NOMO-1 (cell line): Measurements from ENCODE around the gene GARNL3.

Source experiments
- DNase-seq, 2 experiments: peaks; one replicate each; lab custom pipeline; 2025; ENCODE audit not compliant: unreplicated experiment in 2 of 2; lab: John Stamatoyannopoulos, UW

GARNL3 gene, protein sequence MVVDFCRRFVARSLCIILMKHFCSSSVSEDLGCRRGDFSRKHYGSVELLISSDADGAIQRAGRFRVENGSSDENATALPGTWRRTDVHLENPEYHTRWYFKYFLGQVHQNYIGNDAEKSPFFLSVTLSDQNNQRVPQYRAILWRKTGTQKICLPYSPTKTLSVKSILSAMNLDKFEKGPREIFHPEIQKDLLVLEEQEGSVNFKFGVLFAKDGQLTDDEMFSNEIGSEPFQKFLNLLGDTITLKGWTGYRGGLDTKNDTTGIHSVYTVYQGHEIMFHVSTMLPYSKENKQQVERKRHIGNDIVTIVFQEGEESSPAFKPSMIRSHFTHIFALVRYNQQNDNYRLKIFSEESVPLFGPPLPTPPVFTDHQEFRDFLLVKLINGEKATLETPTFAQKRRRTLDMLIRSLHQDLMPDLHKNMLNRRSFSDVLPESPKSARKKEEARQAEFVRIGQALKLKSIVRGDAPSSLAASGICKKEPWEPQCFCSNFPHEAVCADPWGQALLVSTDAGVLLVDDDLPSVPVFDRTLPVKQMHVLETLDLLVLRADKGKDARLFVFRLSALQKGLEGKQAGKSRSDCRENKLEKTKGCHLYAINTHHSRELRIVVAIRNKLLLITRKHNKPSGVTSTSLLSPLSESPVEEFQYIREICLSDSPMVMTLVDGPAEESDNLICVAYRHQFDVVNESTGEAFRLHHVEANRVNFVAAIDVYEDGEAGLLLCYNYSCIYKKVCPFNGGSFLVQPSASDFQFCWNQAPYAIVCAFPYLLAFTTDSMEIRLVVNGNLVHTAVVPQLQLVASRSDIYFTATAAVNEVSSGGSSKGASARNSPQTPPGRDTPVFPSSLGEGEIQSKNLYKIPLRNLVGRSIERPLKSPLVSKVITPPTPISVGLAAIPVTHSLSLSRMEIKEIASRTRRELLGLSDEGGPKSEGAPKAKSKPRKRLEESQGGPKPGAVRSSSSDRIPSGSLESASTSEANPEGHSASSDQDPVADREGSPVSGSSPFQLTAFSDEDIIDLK

DNA sequence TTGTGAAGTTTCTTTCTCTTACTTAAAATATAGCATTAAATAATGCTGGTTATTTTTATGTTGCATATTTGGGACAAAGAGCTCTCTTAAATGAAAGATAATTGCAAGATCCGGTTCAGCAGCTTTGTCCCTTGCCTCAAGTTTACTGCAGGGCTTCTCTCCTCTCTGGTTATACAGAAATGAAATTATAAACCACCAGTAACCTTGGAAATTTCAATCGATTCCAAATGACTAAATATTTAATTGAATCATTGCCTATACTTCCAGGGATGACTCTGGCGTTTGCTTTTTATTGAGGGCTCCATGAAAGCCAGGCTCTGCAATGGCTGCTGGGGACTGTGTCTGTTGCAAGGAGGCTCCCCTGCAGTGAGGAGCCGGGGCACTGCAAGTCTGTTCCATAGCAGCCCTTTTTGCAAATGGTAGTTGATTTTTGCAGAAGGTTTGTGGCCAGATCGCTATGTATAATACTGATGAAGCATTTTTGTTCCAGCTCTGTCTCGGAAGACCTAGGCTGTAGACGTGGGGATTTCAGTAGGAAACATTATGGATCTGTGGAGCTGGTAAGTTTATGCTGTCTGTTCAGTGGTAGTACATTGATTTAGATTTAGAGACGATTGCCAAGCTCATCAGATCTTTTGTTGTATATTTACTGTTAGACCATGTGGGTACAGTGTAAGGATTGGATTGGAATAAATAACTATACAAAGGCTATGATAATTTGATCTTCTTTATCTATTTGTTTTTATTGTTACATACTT, at the start of gene GARNL3:
GARNL3 (plus strand) TSS at position 313 of the 758 bp plus-strand sequence; CDS start at position 417, 104 bp downstream.
- DNase-seq: no peak

DNA sequence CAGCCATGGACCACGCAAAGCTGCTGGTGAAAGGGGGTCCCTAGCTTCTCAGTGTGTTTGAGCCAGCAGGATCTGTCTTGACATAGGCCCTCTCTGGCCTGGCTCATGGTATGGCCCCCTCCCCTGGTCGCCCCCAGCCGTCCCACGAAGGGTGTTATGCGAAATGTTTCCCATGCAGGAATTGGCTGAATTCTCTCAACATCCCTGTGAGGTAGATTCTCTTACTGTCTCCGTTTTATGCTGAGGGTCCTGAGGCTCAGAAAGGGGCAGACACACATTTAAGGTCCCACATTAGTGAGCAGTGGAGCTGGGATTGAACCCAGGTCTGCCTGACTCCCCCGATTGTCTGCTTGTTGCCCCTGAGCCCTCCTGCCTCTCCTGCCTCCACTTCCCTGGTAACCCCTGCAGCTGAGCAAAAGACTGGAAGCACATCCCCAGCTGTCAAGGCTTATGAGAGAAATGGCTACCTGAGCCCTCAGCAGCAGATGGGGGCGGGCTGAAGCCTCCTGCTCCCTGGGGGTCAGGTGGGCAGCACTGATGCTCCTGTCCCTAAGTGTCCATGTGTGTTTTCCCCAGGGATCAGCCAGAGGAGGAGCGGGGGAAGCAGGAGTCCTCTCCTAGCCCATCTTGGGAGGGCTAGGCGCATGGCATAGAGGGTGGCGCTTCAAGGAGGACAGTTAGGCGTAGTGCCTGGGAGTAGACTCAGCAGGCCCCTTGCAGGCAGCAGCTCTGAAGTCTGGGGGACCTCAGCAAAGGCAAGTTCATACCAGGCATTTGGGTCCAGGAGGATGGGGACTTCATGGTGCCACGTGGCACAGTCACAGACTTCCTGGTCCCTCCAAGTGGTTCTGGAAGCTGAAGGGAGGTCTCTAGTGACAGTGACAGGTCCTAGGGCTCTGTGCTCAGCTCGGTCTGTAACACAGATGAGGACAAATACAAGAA, 49.0 kb upstream of the GARNL3 start:
- DNase-seq: no peak

DNA sequence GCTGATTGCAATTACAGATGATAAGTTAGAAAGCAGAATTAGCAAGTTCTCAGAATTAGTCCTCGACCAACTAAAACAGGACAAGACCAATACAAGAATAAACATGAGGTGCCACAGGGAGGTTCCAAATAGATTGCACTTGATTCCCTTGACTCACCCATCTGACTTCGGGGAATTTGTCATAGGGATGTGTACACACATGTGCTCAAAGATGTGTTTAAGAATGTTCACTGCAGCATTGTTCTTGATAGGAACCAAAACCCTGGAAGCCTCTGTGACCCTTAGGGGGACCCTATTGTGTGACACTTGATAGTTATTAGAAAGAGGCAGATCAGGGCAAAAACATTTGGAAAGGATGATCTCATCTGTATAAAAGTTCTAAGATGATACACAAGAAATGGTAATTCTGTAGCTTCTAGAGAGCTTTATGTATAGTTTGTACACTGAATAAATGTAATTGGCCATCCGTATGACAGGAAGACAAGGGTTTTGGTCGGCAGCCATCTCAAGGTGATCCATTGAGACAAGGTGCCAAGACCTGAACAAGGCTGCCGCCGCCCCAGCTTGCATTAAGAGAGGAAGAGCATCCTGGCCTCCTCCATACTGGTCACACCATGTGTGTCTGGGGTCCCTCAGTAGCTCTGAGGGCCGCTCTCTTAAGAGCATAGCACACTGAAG, 48.2 kb upstream of the GARNL3 start:
- no peak for DNase-seq

DNA sequence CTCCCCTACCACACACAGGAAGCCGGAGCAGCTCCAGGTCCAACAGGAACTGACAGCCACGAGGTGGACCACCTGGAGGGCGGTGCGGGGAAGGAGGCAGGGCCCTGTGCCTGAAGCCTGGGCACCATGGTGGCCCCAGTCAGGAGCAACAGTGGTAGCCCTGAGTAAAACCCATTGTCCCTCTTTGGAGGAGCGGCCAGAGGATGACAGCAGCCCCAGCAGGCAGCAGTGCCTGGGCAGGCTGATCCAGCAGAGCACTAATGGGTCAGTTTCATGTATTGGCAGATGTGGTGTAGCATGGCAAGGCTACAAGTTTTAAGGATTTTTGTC, 47.7 kb upstream of the GARNL3 start:
- DNase-seq: no peak

DNA sequence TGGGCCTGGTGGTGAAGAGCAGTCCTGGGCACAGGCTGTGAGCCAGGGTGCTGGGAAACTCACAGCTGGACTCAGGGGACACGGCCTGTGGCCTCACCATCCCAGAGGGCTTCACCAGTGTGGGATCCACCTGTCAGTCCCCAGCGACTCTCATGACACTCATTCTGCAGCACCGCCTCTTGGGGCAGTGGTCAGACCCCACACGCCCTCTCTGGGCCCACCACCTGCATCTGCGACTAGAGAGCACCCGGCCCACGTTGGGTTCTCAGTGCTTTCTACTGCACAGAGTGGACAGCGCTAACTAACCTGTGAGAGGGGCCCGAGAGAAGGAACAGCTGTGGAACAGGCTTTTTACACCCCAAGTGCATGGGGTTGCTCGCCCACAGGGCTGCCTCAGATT, 45.8 kb upstream of the GARNL3 start:
- DNase-seq: no peak

DNA sequence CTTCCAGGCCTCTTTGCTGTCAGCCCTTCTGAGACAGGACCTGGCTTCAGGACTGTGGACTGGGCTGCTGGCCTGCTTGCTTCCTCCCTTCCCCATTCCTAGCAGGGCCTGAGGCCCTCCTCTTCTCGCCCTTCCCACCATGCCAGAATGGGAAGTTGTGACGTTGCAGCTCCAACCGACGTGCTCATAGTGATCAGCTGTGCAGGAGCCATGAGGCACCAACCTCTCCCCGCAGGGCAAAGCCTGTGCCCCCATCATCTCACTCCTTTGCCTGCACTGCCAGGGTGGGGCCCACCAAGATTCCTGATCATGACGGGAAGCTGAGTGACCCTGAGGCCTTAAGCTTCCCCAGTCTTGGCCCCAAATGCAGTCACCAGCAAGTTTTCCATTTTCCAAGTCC, 45.1 kb upstream of the GARNL3 start:
- DNase-seq: no peak

DNA sequence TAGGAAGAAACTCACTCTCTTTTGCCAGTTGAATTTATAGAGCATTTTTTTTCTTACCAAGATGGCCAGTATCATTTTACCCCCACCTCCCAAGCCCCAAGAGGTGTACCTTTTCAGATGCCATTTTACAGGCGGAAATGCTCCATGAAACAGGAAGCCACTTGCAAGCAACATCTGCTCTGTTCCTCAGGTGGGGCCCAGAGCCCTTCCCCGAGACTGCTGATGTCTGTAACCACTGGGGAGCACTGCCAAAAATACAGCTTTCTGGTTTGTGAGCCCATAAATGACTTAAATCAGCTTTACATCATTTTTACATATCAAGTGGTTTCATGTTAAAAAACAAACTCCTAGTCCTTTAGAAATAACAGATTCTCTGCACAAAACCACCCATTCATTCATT, 42.9 kb upstream of the GARNL3 start:
- DNase-seq: no peak

DNA sequence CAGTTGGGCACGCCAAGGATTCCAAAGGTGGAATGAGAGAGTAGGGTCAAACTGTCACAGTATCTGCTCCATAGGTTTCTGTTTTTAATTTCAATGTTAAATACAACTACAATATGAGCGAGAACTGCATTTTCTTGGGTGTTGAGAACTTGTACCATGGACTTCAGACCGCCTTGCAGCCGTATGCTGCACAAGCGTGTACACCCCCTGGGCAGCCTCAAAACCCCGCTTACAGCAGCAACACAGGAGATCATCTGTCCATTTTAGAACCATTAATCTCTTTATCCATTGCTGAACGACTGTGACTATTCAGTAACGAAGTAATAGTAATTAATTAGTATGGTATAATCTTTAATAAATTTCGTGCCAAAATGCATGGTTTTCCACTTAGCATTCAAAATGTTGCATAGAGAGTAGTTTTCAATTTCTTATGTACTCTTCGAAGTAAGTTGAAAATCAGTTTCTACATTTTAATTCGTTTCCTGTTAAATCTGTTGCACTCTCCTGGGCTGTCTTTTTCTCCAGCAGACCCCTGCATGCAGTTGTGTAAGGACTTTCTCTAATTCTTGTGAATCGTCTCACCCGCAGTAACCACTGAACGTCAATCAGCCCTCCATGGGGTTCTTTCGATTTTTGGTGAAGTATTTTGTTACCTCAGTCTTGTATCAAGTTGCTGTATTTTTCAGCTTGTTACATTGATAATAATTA, 42.0 kb upstream of the GARNL3 start:
- no peak for DNase-seq

DNA sequence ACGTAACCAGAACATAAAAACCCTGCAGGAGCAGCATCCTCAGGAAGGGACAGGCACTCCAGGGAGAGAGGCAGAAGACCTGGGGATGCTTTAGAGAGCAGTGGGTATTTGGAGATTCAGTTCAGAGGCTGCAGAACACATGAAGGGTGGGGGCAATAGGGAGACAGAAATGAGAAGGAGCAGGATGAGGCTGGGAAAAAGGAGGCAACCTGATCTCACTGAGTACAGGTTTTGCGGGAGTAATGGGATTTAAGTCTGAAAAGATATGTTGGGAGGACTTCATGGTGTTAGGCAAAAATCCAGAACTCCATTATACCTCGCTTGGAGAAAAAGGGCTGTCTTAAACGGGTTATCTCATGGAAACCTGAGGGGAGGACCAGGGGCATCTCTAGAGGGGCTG, 41.3 kb upstream of the GARNL3 start:
- DNase-seq: no peak

DNA sequence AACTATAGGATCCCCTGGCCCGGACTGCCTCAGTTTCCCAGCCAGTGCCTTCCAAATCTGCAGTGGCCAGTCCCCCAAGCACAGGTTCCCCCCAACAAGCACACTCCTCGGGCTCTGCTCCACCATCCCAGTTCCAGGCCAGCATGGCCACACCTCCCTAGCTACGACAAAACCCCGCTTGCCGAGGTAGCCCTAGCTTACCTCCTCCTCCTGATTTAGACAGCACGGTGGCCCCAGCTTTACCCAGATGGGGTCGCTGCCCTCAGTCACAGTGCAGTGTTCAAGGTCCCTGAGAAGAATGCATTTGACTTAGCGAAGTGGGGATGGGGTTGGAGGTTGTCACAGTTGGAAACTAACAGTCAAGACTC, 40.8 kb upstream of the GARNL3 start:
- DNase-seq: no peak

DNA sequence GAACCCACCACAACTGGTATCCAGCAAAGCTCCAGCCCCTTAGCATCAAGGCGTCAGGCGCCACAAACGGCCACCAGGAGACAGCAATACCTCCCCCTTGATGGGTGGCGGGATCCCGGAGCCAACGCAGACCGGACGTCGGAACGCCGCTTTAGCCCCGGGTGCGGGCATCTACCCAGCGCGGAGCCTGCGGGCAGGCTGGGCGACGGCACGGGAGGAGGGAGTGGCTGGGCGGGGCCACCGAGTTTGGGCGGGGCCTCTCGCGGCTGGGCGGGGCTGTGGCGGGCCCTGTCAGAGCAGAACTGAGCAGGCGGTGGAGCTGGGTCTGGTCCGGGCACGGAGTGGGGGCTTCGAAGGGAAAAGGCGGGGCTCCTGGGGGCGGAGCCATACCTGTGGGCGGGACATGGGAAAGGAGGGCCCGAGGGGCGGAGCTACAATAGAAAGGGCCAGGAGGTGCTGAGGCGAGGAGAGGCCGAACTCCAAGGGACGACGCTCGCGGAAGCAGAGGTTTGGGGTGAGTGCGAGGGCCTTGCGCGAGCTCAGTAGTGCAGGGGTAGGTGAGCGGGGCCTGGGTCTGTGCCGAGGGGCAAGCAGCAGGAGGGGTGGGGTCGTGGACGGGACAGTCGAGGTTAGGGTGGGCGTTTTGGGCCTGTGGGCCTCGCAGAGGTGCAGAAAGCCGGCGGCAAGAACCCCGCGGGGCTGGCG, 40.2 kb upstream of the GARNL3 start:
- peak; percentile 79 to 82 for DNase-seq

DNA sequence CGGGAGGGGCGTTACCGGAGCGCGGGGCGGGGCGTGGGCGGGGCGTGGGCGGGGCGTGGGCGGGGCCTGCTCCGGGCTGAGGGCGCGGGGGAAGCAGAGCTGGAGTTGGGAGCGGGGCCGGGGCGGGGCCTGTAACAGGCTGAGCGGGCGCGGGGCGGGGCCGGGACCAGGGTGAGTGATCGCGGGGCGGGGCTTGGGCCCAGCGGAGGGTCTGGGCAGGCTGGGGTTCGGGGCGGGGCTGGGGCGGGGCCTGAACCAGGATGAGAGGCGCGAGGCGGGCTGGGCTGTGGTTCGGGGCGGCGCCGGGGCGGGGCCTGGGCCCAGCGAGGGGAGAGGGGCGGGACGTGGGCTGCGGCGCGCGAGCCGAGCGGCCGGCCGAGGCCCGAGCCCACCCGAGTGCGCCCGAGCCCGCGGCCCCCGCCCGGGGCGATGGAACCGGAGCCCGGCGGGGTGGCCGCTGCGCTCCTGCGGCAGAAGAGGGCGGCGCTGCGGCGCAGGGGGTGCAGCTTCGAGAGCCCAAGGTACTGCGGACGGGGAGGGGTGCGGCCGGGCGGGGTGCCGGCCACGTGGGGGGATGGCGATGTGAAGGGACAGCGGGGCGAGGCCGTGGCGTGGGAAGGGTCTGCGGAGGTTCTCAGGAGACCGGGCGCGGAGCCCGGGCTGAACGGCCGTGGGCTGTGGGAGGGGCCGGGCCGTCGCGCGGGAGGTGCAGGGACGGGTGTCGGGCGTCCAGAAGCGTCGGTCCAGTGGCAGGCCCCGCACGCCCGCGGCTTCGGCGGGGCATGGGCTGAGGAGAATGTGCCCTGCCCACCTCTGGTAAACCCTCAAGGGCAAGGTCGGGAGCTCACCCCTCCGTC, 39.5 kb upstream of the GARNL3 start:
- DNase-seq: peak; percentile 78 to 88

DNA sequence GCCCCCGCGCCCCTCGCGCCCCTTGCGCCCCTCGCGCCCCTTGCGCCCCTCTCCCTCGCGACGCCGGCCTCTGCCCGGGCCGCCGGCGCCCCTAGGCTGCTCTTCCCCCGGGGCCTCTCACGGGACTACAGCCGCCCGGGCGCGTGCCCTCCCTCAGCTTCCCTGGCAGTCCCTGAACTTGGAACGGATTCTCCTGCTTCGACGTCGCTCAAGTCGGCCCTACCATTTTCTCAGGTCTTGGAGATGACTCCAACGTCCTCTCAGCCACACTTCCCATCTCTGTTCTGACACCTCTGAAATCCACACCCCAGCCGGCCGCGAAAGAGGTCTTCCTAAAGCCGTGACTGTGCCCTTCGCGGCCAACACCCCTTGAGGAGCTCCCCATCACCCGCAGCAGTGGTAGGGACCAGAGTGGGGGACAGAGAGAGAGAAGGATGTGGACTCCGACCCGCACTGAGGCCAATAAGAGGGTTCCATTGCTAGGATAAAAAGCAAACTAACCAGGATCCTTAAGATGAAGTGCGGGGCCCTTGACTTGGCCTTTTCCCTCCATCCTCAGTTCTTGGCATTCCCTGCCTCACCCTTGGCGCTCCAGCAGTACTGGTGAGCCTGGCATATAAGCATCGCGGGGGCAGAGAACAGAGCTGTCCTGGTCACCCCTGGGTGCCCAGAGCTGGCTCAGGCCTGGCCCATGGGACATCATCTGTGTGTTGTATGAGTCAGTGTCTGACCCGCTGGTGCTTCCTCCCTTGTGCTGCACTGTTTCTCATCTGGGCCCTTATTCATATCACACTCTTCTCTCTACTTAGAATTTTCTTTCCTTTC, 38.6 kb upstream of the GARNL3 start:
- DNase-seq: no peak

DNA sequence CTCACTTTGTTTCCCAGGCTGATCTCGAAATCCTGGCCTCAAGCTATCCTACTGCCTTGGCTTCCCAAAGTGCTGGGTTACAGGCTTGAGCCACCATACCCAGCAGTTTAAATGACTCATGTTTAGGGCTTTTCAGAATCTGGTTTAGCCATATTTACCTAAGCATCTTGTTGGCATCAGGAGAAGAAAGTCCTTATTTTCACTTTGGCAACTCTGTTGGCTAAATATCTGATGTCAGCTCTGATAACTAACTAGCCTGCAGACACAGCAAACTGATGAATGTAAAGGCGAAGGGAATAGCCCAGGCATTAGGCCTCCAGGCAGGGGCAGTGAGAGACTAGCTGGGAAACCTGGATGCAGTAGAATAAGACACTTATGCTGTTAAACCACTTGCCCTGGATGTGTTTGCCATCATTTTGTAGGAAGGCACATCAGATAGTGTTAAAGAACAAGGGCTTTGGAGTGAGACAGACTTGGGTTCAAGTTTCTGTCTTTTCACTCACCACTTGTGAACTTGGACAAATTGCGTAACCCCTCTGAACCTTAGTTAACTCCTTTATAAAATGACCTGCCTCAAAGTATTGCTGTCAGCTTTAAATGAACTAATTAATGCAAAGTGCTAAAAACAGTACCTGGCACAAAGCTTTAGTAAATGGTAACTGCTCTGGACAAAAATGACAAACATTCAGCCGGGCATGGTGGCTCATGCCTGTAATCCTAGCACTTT, 34.7 kb upstream of the GARNL3 start:
- DNase-seq: no peak

DNA sequence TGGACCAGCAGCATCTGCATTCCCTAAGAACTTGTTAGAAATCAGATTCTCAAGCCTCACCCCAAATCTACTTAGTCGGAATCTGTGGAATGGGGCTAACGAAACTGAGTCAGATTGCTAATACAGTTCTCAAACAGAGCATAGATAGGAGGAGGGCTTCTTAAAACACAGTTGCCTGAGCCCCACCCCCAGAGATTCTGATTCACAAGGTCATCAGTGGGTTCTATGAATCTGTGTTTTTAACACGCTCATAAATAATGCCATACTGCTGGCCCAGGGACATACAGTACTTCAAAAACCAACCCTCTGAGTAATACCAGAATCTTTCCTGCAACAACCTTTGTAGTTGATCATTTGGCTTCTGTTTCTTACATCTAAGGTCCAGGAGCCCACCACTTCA, 32.9 kb upstream of the GARNL3 start:
- DNase-seq: no peak
